ENCODE measurements around the gene CSF1. TPM values are rescaled to one million over a fixed set of nuclear protein-coding genes. Genes with fewer than 3 reads are reported as not detected.

CSF1 gene
- total RNA-seq, 2 experiments from 2014 or later: 37.7 to 44.8 TPM

- no peak for ATAC-seq
- intact Hi-C loops (cut with DNase I, micrococcal nuclease): loop anchor here (5.0 kb wide), 1 partner anchor 103 kb away; no protein-coding TSS in a partner anchor
- Mint-ChIP-seq H3K27me3 (no peaks in the 10 kb centered on the region), H3K27ac (no peak overlapping the region), H3K36me3 (ENCODE audit: low read depth) (no peaks in the 10 kb centered on the region), H3K4me3 (no peak overlapping the region), H3K9me3 (ENCODE audit: low read depth) (no peaks in the 10 kb centered on the region), H3K4me1 (peaks cover 23% of the 10 kb centered on the region)
- ChIA-PET POLR2A (no interaction called here), CTCF (interaction anchor here (0.7 to 1.6 kb wide), 2 partner anchors 8 to 89 kb away, joined by 3 to 5 read pairs; partner anchors contain the start of gene AHCYL1)
- DNase-seq: no peak
These were observed 15.6 kb upstream of the CSF1 start for GRCh38 chr1:109894823-109895719.

DNA sequence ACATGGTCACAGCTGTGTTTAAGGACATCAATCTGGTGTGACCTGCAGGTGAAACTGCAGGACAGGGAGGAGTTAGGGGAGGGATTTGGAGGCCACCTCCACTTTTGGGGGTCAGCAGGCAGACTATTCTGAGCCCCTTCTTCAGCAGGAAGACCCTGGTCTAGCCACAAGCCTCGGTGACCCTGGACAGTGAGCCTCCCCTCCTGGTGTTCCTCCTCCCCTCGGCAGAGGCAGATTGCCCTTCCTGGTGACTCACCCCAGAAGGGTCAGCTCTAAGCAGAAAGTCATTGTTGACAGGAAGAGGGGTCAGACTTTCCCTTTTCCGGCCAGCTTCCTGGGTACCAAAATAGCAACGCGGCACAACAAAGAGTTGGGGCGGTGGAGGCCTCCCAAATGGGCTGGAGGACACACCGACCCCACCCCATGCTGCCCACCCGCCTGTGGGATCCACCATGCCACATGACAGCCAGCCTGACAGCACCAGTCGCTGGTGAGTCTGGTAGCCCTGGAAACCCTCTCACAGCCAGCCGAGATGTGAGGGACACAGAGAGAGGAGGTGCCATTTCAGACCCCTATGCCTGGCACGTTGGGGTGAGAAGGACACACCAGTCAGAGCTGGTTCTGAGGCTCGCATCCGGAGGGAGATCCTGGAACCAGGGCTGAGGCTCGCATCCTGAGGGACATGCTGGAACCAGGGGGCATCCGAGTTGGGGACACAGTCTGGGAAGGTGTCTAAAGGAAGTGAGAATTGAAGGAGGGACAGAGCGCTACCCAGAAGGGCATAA is 14.7 kb upstream of the CSF1 start:
- no peaks in the 10 kb centered on the region for H3K27me3 Mint-ChIP-seq
- CTCF ChIA-PET: interaction anchor here (1.6 kb wide), 1 partner anchor 89 kb away, joined by 5 read pairs; the partner anchor contains the start of gene AHCYL1

DNA sequence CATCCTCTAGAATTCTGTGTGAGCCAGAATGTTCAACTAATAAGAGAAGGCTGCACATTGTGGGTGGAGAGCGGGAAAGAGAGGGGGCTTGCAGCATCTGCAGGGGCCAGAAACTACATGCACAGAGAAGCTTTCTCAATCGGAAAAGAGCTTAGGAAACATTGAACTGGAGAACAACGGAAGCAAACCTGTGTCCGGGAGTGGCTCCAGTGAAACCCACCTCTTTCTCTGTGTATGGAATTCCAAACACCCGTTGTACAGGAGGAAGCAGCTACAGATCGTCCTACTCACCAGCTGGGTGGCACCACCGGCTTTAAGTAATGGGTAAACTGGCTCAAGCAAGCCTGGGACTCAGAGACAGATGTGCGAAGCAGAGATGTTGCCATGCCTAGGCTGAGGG is 14.0 kb upstream of the CSF1 start:
- Mint-ChIP-seq H3K4me1 (peaks cover 8% of the 10 kb centered on the region), H3K36me3 (ENCODE audit: low read depth) (no peaks in the 10 kb centered on the region), H3K27me3 (no peaks in the 10 kb centered on the region), H3K9me3 (ENCODE audit: low read depth) (no peaks in the 10 kb centered on the region), H3K27ac (no peak overlapping the region), H3K4me3 (no peak overlapping the region)
- ChIA-PET CTCF (interaction anchor here (0.9 to 1.1 kb wide), 3 partner anchors 12 to 122 kb away, joined by 3 to 4 read pairs (median 3); no protein-coding TSS in a partner anchor), POLR2A (no interaction called here)
- intact Hi-C loops (cut with DNase I, micrococcal nuclease): no loop called here
- no peak for ATAC-seq
- no peak for DNase-seq

More for the DNA sequence above, 14.7 kb upstream of the CSF1 start:
- DNase-seq (peak; percentile 27), ATAC-seq (no peak)
- Mint-ChIP-seq H3K4me1 (peaks cover 15% of the 10 kb centered on the region), H3K9me3 (ENCODE audit: low read depth) (no peaks in the 10 kb centered on the region), H3K27ac (peak overlapping the region; percentile 33), H3K36me3 (ENCODE audit: low read depth) (no peaks in the 10 kb centered on the region), H3K4me3 (no peak overlapping the region)
- intact Hi-C loops (cut with DNase I, micrococcal nuclease): no loop called here
- POLR2A ChIA-PET: no interaction called here

- Mint-ChIP-seq H3K9me3 (ENCODE audit: low read depth) (no peaks in the 10 kb centered on the region), H3K27me3 (no peaks in the 10 kb centered on the region)
These were observed 13.2 kb upstream of the CSF1 start for GRCh38 chr1:109897259-109897955.

DNA sequence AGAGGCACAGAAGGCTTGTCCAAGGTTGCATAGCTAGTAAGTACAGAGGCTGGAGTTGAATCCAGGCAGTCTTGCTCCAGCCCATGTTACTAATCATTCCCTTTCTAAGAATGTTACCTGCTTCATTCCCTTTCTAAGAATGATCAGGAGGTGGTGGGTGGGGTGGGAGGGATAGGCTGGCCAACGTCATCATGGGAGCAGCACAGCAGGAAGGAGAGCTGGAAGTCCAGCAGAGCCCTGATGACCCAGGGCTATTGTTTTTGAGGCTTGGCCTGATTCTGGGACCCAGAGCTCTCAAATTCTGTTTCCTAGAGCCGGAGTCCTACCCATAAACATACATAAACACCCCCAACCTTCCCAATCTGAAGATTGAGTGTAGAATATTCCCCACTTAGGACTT is 11.8 kb upstream of the CSF1 start:
- ChIA-PET CTCF (no interaction called here), POLR2A (no interaction called here)
- Mint-ChIP-seq H3K27me3 (no peaks in the 10 kb centered on the region), H3K36me3 (ENCODE audit: low read depth) (no peaks in the 10 kb centered on the region), H3K4me1 (no peaks in the 10 kb centered on the region), H3K9me3 (ENCODE audit: low read depth) (no peaks in the 10 kb centered on the region), H3K4me3 (no peak overlapping the region), H3K27ac (no peak overlapping the region)
- intact Hi-C loops (cut with DNase I, micrococcal nuclease): no loop called here
- ATAC-seq (no peak), DNase-seq (no peak)

More at GRCh38 chr1:109897259-109897955, 13.2 kb upstream of the CSF1 start:
- DNase-seq (no peak), ATAC-seq (no peak)
- CTCF ChIA-PET: interaction anchor here (0.9 to 1.1 kb wide), 3 partner anchors 13 to 123 kb away, joined by 3 to 4 read pairs (median 3); no protein-coding TSS in a partner anchor
- POLR2A ChIA-PET: no interaction called here
- intact Hi-C loops (cut with DNase I, micrococcal nuclease): no loop called here
- H3K4me3 Mint-ChIP-seq: no peak overlapping the region
- no peak overlapping the region for H3K27ac Mint-ChIP-seq
- peaks cover under 1% of the 10 kb centered on the region for H3K4me1 Mint-ChIP-seq
- no peaks in the 10 kb centered on the region for H3K36me3 Mint-ChIP-seq (ENCODE audit: low read depth)

GRCh38 chr1:109901141-109901523 is 9.5 kb upstream of the CSF1 start:
- DNase-seq: no peak
- peaks cover 9% of the 10 kb centered on the region for H3K4me1 Mint-ChIP-seq
- no peak overlapping the region for H3K4me3 Mint-ChIP-seq
- CTCF ChIA-PET: interaction anchor here (0.9 kb wide), 1 partner anchor 84 kb away, joined by 3 read pairs; the partner anchor contains the start of gene AHCYL1
- no peaks in the 10 kb centered on the region for H3K27me3 Mint-ChIP-seq
- POLR2A ChIA-PET: interaction anchor here (0.7 kb wide), 1 partner anchor 124 kb away, joined by 3 read pairs; no protein-coding TSS in a partner anchor
- no peak for ATAC-seq
- H3K27ac Mint-ChIP-seq: no peak overlapping the region
- H3K9me3 Mint-ChIP-seq (ENCODE audit: low read depth): no peaks in the 10 kb centered on the region
- peaks cover 5% of the 10 kb centered on the region for H3K36me3 Mint-ChIP-seq (ENCODE audit: low read depth)
- intact Hi-C loops (cut with DNase I, micrococcal nuclease): no loop called here

DNA sequence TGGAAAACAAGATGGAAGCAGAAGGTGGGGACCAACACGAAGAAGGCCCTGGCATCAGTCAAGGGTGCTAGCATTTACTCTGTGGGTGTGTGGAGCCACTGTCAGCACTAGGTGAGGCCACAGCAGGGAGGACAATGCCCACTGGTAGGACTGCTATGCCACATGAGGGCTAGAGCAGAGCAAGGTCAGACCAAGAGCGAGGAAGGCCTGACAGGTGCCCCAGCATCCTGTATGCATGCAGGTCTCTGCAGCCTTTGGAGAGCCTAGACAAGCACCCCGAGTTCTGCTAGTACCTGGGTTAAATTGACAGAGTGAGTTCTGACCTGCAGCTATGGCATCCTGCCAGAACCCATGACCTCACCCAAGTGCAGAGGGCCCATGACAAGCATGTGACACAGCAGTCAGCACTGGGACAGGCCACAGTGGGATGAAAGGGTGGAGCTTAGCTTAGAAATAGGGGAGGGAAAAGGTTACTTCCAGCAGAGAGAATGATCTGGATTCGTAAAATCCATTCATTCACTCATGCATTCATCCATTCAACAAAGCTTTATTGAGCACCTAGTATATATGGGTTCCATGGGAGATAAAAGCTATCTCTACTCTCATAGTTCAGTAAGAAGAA is 9.0 kb upstream of the CSF1 start:
- no peak overlapping the region for H3K4me3 Mint-ChIP-seq
- H3K36me3 Mint-ChIP-seq (ENCODE audit: low read depth): peaks cover 5% of the 10 kb centered on the region
- H3K27ac Mint-ChIP-seq: no peak overlapping the region
- intact Hi-C loops (cut with DNase I, micrococcal nuclease): no loop called here
- ATAC-seq (no peak), DNase-seq (peak; percentile 57)
- no peaks in the 10 kb centered on the region for H3K9me3 Mint-ChIP-seq (ENCODE audit: low read depth)
- ChIA-PET POLR2A (interaction anchor here (0.7 kb wide), 1 partner anchor 124 kb away, joined by 3 read pairs; no protein-coding TSS in a partner anchor), CTCF (interaction anchor here (0.7 to 1.6 kb wide), 6 partner anchors 9 to 111 kb away, joined by 3 to 4 read pairs (median 3); partner anchors contain the start of genes AHCYL1 and CSF1)
- H3K4me1 Mint-ChIP-seq: peaks cover 14% of the 10 kb centered on the region
- H3K27me3 Mint-ChIP-seq: no peaks in the 10 kb centered on the region

DNA sequence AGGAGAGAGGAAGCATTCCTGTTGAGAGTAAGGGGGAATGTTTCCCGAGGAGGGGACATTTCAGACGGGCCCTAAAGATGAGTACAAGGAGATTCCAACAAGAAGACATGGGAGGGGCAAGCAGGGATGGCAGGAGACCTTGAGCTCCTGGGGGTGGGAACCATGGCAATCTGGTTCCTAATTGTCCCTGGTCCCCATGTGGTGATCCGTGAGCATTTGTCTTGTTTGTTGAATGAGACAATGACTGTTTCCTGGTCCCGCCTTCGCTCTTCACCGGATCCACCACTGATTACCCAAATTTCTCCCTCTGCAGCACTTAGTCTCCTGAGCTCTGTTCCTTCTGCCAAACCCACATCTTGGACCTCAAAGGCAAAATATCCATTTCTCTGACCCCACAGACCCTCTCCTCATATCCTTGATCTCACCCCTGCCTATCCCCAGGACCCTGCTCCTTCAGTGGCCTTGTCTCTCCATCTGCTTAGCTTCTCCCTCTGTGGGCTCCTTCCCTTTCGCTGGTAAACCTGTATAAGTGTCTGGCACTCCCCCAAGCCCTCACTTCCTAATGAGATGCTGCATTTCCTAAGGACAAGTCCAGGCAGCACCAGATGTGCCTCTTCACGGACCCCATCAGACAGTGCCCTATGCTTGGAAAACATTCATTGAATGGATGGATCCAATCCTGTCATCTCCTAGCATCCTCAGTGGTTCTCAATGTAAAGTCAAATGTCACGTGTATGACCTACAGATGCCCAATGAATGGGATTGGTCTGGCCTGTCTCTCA is 8.3 kb upstream of the CSF1 start:
- H3K4me1 Mint-ChIP-seq: peaks cover 21% of the 10 kb centered on the region
- ATAC-seq (no peak), DNase-seq (no peak)
- ChIA-PET CTCF (interaction anchor here (0.7 to 2.7 kb wide), 8 partner anchors 9 to 262 kb away, joined by 3 to 7 read pairs (median 3); partner anchors contain the start of genes AHCYL1 and CSF1), POLR2A (no interaction called here)
- H3K4me3 Mint-ChIP-seq: no peak overlapping the region
- no peak overlapping the region for H3K27ac Mint-ChIP-seq
- no peaks in the 10 kb centered on the region for H3K9me3 Mint-ChIP-seq (ENCODE audit: low read depth)
- peaks cover 5% of the 10 kb centered on the region for H3K36me3 Mint-ChIP-seq (ENCODE audit: low read depth)
- H3K27me3 Mint-ChIP-seq: no peaks in the 10 kb centered on the region
- intact Hi-C loops (cut with DNase I, micrococcal nuclease): no loop called here

DNA sequence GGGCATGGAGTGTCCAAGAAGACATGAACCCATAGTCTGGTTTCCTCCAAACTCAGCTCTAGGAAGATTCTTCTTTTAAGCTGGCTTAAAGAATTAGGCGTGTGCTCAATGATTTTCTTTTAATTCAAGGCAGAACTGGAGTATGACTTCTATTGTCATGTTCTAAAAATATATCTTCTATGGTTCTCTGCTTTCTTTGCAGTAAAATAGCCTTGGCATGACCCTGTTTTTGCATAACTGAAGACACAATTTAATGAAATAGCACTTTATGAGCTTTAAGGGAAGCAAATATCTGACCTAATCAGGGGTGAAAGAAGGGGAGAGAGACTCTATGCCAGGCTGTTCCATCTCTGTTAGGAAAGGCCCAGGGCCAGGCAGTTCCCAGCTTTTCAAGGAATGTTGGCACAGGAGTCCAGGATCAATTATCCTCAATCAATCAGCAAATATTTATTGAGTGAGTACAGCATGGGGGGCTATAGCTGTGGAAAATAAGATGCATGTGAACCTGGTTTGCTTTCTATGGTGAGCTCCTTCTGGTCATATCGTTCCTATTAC is 7.2 kb upstream of the CSF1 start:
- H3K4me3 Mint-ChIP-seq: no peak overlapping the region
- H3K27ac Mint-ChIP-seq: no peak overlapping the region
- CTCF ChIA-PET: interaction anchor here (0.7 to 2.7 kb wide), 9 partner anchors 9 to 263 kb away, joined by 3 to 7 read pairs (median 4); partner anchors contain the start of gene AHCYL1
- H3K4me1 Mint-ChIP-seq: peaks cover 27% of the 10 kb centered on the region
- DNase-seq: no peak
- intact Hi-C loops (cut with DNase I, micrococcal nuclease): no loop called here
- H3K9me3 Mint-ChIP-seq (ENCODE audit: low read depth): no peaks in the 10 kb centered on the region
- POLR2A ChIA-PET: interaction anchor here (1.0 kb wide), 1 partner anchor 81 kb away, joined by 4 read pairs; the partner anchor contains the start of gene AHCYL1
- no peak for ATAC-seq
- H3K36me3 Mint-ChIP-seq (ENCODE audit: low read depth): peaks cover 5% of the 10 kb centered on the region
- no peaks in the 10 kb centered on the region for H3K27me3 Mint-ChIP-seq
